Stimulated activated CD8-positive, alpha-beta memory T cell treated with anti-CD3 and anti-CD28 coated beads, Interleukin-7, amount 100 ng/mL, for 48 hours (primary cell): ENCODE measurements around the gene LRP5.
"Not testable (repeated sequence)": the region's sequence is repeated elsewhere in the genome, so short reads cannot be mapped to it uniquely, and the experiment has no call there.

ENCODE experiments used
- DNase-seq, 2 donors: peaks; one replicate each; pipeline ENCODE4 v3.0.0-alpha.2; 2020; ENCODE audit warnings: low read depth in 1 of 2; ENCODE audit errors: extremely low read depth in 1 of 2

The LRP5 gene

DNA sequence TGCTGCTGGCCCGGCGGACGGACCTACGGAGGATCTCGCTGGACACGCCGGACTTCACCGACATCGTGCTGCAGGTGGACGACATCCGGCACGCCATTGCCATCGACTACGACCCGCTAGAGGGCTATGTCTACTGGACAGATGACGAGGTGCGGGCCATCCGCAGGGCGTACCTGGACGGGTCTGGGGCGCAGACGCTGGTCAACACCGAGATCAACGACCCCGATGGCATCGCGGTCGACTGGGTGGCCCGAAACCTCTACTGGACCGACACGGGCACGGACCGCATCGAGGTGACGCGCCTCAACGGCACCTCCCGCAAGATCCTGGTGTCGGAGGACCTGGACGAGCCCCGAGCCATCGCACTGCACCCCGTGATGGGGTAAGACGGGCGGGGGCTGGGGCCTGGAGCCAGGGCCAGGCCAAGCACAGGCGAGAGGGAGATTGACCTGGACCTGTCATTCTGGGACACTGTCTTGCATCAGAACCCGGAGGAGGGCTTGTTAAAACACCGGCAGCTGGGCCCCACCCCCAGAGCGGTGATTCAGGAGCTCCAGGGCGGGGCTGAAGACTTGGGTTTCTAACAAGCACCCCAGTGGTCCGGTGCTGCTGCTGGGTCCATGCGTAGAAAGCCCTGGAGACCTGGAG lies 74.1 kb downstream of the LRP5 start:
- no peak for DNase-seq

DNA sequence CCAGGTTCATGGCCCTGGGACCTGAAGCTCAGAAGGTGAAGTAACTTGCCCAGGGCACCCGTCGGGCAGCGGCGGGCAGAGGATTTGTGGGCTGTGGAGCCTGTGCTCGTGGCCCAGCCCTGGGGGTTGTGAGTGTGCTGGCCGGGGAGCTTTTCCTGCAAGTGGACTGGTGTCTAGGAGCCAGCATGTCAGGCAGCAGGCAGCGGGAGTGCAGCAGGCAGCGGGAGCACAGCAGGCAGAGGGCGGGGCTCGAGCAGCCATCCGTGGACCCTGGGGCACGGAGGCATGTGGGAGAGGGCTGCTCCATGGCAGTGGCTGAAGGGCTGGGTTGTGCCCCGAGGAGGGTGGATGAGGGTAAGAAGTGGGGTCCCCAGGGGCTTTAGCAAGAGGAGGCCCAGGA lies 75.4 kb downstream of the LRP5 start:
- DNase-seq: no peak

DNA sequence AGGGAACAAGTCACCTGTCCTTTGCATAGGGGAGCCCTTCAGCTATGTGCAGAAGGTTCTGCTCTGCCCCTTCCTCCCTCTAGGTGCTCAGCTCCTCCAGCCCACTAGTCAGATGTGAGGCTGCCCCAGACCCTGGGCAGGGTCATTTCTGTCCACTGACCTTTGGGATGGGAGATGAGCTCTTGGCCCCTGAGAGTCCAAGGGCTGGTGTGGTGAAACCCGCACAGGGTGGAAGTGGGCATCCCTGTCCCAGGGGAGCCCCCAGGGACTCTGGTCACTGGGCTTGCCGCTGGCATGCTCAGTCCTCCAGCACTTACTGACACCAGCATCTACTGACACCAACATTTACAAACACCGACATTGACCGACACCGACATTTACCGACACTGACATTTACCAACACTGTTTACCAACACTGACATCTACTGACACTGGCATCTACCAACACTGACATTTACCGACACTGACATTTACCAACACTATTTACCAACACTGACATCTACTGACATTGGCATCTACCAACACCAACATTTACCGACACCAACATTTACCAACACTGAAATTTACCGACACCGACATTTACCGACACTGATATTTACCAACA lies 76.3 kb downstream of the LRP5 start:
- DNase-seq: no peak

DNA sequence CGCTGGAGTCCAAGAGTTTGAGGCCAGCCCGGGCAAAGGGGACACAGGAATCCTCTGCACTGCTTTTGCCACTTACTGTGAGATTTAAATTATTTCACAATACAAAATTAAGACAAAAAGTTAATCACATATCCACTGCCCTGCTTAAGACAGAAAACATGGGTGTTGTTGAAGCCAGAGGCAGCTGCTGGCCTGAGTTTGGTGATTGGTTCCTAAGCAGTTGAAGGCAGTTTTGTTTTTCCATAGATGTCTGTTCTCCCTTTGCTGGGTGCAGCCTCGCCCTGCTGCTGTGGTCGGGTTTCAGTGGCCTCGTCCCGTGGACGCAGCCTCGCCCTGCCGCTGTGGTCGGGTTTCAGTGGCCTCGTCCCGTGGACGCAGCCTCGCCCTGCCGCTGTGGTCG lies 77.9 kb downstream of the LRP5 start:
- no peak for DNase-seq

DNA sequence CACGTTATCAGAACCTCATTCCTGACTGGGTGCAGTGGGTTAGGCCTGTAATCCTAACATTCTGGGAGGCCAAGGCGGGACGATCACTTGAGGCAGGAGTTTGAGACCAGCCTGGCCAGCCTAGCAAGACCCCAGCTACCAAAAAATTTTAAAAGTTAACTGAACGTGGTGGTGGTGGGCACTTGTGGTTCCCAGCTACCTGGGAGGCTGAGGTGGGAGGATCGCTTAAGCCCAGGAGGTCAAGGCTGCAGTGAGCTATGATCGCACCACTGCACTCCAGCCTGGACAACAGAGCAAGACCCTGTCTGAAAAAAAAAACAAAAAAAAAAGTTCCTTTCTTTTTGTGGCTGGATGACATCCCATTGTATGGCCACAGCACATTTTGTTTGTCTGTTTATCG lies 80.4 kb downstream of the LRP5 start:
- DNase-seq: no peak

DNA sequence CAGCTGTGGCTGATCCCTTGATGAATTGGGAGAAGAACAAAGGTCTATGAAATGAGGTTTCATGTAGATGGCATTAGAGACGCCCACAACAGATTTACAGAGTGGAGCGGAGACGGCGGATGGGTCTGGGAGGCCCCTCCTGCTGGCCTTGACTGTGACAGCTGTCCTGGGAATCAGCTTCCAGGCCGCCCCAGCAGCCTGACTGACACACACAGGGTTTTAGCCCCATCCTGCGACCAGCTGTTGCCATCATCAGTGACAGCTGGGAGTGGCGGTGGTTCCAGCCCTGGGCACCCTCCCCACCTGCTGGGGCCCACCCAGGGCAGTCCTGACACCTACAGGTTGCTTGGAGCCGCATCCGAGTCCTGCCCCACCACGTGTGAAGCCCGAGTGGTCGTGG lies 84.1 kb downstream of the LRP5 start:
- no peak for DNase-seq

DNA sequence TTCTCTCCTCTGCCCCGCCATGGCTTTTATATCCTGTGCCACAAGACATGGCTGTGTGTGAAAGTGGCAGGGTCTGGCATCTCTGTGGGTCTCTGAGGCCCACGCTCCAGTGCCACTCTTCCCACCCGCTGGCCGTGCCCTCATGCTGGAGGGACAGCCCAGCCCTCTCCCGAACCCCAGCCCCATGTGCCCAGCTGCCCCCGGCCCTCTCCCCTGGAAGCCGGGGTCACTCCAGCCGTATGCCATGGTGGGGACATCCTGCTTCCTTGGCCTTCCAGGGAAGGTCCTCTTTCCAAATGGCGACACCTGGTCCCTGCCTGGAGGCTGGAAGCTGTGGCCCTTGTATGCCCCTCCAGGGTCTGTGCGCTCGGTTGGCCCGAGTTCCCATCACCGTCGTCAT lies 84.9 kb downstream of the LRP5 start:
- DNase-seq: no peak

DNA sequence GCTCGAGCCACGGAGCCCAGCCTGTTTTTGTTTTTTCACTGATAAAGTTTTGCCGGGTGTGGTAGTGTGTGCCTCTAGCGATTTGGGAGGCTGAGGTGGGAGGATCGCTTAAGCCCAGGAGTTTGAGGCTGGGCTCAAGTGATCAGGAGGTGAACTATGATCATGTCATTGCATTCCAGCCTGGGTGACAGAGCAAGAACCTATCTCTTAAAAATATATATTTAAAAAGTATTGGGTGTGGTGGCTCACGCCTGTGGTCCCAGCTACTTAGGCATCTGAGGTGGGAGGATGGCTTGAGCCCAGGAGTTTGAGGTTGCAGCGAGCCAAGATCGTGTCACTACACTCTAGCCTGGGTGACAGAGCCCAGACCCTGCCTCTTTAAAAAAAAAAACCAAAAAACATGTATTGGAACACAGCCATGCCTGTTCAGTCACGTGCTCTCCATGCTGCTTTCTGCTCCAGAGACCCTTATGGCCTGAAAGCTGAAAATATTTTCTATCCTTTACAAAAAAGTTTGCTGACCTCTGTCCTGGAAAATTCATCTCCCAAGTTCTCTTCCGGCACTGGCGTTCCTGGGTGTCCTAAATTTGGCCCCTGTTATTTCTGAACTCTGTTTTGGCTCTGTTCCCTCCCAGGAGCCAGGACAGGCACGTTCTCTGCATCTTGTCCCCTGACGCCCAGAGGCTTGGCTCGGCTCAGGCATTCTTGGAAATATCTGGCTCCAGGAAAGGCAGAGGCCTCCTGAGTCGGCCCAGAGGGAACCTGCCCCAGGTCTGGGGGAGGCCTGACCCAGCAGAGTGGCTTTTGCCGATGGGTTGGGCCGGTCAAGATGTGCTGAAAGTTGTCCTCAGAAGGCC lies 86.8 kb downstream of the LRP5 start:
- DNase-seq: no peak

DNA sequence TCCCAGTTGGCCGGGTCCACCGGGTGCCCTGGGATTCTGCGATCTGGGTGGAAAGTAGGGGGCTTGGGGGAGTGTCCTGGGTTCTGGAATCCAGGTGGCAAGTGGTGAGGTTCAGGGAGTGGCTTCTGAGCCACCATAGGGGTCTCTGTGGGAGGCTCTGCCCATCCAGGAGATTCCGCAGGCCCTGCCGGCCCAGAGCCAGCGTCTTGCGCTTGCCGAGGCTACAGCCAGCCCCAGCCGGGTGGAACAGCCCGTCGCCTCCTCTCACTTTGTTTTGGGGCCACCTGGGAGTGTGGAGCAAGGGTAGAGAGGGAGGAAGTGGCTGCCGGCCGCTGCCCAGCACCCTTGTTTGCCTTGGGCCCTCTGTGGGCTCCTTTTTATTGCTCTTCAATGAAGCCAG lies 87.5 kb downstream of the LRP5 start:
- no peak for DNase-seq

DNA sequence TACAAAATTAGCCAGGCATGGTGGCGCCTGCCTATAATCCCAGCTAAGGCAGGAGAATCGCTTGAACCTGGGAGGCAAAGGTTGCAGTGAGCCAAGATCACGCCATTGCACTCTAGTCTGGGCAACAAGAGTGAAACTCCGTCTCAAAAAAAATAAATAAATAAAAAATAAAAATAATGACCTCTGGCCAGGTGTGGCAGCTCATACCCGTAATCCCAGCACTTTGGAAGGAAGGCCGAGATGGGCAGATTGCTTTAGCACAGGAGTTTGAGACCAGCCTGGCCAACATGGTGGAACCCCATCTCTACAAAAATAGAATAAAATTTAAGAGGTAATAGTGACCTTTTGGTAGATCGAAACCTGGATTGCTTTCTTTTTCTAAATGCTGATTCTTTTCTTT lies 88.2 kb downstream of the LRP5 start:
- DNase-seq: not testable (repeated sequence)

DNA sequence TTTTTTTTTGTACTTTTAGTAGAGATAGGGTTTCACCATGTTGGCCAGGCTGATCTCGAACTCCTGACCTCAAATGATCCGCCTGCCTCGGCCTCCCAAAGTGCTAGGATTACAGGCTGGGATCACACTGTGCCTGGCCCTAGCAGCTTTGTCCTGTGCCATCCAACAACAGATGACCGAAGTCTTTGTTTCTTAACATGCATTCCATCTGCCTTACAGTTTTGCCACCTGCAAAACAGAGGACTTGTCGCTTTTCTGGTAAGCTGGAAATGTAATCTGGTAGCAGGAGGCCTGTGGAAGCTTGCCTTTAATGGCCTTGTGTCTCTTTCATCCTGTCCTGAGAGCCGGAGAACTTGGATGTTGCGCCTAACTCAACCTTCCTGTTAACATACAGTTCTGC lies 89.5 kb downstream of the LRP5 start:
- no peak for DNase-seq

DNA sequence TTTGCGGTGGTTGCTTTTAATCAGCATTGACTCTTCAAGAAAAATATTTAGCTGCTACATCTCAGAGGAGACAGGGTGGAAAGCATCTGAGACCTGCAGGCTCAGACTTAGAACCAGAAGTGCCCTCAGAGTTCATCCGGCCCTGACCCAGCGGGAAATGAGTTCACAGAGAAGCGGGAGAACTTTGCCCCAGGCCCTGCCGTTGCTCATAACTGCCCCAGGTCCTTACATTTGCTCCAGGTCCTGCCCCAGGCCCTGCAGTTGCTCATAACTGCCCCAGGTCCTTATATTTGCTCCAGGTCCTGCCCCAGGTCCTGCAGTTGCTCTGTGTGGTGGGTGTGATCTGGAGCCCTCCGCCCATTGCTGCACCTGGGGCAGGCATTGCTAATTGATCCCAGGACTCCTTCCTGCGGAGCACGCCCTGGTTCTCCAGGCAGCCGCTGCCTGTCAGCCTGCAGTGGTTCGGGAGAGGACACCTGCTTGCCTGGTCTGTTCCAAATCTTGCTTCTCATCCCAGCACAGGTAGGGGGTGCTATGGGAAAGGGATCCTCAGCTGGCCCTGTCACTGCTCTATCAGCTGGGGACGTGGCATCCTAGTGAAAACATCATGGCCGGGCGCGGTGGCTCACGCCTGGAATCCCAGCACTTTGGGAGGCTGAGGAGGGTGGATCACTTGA lies 90.1 kb downstream of the LRP5 start:
- no peak for DNase-seq

DNA sequence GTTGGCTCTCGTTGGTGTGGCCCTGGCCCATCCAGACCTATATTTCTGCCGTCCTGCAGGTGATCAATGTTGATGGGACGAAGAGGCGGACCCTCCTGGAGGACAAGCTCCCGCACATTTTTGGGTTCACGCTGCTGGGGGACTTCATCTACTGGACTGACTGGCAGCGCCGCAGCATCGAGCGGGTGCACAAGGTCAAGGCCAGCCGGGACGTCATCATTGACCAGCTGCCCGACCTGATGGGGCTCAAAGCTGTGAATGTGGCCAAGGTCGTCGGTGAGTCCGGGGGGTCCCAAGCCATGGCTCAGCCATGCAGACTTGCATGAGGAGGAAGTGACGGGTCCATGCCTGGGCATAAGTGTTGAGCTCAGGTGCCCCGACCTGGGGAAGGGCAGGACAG lies 91.0 kb downstream of the LRP5 start:
- DNase-seq: no peak

DNA sequence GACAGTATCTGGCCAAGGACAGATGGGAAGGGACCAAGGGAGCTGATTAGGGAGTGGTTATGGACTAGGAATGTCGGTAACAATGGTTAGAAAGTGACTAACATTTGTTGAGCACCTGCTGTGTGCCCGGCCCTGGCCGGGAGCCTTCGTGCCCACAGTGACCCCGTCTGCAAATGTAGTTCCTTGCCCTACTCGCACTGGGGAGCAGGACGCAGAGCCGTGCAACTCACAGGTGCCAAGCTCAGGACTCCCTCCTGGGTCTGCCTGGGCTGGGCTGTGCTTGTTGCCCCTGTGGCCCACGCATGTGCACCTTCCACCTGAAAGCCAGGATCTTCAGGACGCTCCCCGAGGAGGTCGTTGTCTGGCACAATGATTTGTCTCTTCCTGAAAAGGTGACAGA lies 91.4 kb downstream of the LRP5 start:
- DNase-seq: no peak

DNA sequence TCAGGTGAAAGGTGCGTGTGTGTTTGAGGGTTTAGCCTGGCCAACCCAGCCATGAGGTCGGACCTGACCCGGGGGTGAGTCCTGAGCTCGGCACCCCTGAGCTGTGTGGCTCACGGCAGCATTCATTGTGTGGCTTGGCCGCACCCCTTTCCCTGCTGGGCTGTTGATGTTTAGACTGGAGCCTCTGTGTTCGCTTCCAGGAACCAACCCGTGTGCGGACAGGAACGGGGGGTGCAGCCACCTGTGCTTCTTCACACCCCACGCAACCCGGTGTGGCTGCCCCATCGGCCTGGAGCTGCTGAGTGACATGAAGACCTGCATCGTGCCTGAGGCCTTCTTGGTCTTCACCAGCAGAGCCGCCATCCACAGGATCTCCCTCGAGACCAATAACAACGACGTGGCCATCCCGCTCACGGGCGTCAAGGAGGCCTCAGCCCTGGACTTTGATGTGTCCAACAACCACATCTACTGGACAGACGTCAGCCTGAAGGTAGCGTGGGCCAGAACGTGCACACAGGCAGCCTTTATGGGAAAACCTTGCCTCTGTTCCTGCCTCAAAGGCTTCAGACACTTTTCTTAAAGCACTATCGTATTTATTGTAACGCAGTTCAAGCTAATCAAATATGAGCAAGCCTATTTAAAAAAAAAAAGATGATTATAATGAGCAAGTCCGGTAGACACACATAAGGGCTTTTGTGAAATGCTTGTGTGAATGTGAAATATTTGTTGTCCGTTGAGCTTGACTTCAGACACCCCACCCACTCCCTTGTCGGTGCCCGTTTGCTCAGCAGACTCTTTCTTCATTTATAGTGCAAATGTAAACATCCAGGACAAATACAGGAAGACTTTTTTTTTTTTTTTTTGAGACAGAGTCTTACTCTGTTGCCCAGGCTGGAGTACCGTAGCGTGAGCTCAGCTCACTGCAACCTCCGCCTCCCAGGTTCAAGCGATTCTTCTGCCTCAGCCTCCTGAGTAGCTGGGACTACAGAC lies 94.2 kb downstream of the LRP5 start:
- DNase-seq: no peak

DNA sequence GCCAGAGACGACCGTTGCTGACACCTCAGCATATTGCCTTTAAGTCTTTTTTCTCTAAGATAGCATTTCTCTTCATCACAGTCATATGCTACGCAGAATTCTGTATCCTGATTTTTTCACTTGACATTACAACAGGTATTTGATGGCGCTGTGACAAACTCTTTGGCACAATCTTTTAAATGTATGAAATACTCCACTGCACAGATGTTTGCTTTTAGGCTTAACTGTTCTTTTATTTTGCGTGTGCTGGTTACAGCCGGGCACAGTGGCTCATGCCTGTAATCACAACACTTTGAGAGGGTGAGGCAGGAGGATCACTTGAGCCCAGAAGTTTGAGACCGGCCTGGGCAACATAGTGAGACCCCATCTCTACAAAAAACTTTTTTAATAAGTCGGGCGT lies 96.1 kb downstream of the LRP5 start:
- no peak for DNase-seq

DNA sequence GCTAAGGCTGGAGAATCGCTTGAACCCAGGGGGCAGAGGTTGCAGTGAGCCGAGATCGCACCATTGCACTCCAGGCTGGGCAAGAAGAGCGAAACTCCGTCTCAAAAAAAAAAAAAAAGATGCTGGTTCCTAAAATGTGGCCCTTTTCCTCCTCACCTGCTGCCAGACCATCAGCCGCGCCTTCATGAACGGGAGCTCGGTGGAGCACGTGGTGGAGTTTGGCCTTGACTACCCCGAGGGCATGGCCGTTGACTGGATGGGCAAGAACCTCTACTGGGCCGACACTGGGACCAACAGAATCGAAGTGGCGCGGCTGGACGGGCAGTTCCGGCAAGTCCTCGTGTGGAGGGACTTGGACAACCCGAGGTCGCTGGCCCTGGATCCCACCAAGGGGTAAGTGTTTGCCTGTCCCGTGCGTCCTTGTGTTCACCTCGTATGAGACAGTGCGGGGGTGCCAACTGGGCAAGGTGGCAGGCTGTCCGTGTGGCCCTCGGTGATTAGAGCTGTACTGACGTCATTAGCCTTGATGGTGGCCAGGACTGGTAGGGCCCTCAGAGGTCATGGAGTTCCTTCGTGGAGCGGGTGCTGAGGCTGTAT lies 97.5 kb downstream of the LRP5 start:
- no peak for DNase-seq

DNA sequence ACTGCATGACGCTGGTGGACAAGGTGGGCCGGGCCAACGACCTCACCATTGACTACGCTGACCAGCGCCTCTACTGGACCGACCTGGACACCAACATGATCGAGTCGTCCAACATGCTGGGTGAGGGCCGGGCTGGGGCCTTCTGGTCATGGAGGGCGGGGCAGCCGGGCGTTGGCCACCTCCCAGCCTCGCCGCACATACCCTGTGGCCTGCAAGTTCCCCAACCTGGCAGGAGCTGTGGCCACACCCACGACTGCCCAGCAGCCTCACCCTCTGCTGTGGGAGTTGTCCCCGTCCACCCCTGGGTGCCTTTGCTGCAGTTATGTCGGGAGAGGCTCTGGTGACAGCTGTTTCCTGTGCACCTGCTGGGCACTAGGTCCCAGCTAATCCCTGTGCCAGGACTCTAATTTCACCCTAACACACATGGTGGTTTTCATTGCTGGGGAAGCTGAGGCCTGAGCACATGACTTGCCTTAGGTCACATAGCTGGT lies 99.2 kb downstream of the LRP5 start:
- no peak for DNase-seq

DNA sequence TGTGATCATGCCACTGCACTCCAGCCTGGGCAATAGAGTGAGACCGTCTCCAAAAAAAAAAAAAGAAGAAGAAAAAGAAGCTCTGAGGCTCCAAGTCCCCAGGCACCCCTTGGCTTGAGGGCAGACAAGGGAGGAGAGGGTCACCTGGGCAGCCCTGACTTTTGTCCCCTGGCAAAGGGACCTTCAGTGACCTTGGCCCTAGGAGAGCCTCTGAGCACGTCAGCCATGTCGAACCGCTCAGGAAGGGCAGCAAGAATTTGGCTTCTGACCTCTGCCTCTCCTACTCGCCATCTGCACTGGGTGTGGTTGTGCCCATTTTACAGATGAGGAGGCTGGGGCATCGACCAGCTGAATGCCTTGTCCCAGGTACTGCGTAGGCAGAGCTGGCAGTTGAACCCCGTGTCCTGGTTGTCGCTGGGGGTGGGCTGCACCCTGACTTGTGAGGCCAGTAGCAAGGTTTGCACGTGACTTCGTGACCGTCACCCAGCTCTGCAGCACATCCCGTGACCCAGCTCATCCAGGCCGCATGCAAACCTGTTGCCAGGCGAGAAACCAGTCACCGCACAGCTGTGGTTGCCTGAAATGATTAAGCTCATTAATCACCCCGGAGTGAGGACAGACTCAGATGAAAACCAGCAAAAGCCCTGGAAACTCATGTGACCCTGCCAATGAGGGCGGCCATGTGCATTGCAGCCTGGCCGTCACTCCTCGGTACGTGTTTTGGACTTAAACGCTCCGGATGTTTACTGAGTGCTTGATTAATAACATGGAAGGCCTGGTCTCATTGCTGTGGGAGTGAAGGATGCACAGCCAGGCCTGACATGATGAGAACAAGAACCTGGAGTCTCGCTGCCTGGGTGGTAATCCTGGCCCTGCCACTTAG lies 100.4 kb downstream of the LRP5 start:
- DNase-seq: peak; percentile 19 to 23
